Measurements from ENCODE around the gene DSPP. TPM values are rescaled to one million over a fixed set of nuclear protein-coding genes. Genes with fewer than 3 reads are reported as not detected.
"Not testable (repeated sequence)": the region's sequence is repeated elsewhere in the genome, so short reads cannot be mapped to it uniquely, and the experiment has no call there.

Gene DSPP
- total and polyA plus RNA-seq, 2 of the 4 experiments (the other 2 are of a cell fraction): not detected

DNA sequence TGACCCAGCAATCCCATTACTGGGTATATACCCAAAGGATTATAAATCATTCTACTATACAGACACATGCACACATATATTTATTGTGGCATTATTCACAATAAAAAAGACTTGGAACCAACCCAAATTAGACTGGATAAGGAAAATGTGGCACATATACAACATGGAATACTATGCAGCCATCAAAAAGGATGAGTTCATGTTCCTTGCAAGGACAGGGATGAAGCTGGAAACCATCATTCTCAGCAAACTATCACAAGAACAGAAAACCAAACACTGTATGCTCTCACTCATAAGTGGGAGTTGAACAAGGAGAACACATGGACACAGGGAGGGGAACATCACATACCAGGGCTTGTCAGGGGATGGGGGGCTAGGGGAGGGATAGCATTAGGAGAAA lies 34.0 kb upstream of the DSPP start:
- H2BK20ac ChIP-seq (ENCODE audit: low read depth, low read length); H3K36me3 ChIP-seq (ENCODE audit: control insufficient read depth, insufficient read depth, low read length); H3K4me1 ChIP-seq (ENCODE audit: control insufficient read depth, insufficient read depth, low read length); H2AFZ ChIP-seq (replicated peaks; ENCODE audit: low read length, poor library complexity); POLR2A ChIA-PET (ENCODE audit: unreplicated experiment); H3K56ac ChIP-seq (ENCODE audit: extremely low read depth, insufficient read depth, low read length); H3K4ac ChIP-seq (ENCODE audit: low read depth, low read length); H3K27me3 ChIP-seq (ENCODE audit: control insufficient read depth, insufficient read depth, low read length); in situ Hi-C loops (cut with MboI; ENCODE audit: low sequenced_read_pairs); H2BK15ac ChIP-seq (ENCODE audit: low read depth, low read length); H3K4me3 ChIP-seq (ENCODE audit: insufficient read depth, low read depth, low read length); H3K4me2 ChIP-seq (ENCODE audit: low read depth, low read length); intact Hi-C loops (cut with micrococcal nuclease); H4K91ac ChIP-seq (ENCODE audit: insufficient read depth, low read depth, low read length); H3K23ac ChIP-seq (ENCODE audit: low read depth, low read length); H3K9me1 ChIP-seq (ENCODE audit: insufficient read depth, low read length); DNase-seq; H2AK9ac ChIP-seq (replicated peaks; ENCODE audit: low read depth, low read length, poor library complexity); H3K27ac ChIP-seq (ENCODE audit: insufficient read depth, low read length); ATAC-seq (ENCODE audit: low read depth); H3K79me1 ChIP-seq (ENCODE audit: low read depth in 1 of 2, low read length in 2 of 2); H4K20me1 ChIP-seq (ENCODE audit: insufficient read depth, low read length); H2AK5ac ChIP-seq (ENCODE audit: low read depth, low read length); H3K9ac ChIP-seq (ENCODE audit: low read depth, low read length); H3K14ac ChIP-seq (replicated peaks; ENCODE audit: low read depth, low read length); BruUV-seq (replicated peaks); H4K5ac ChIP-seq (ENCODE audit: low read depth, low read length); H2BK5ac ChIP-seq (ENCODE audit: low read depth, low read length, poor library complexity, severe bottlenecking); H4K8ac ChIP-seq (ENCODE audit: low read depth in 2 of 2, low read length in 2 of 2); H3K18ac ChIP-seq (ENCODE audit: low read depth, low read length); H2BK120ac ChIP-seq (ENCODE audit: low read depth, low read length); dilution Hi-C loops (cut with HindIII; ENCODE audit: low sequenced_read_pairs, unreplicated experiment); CTCF ChIA-PET; H3K9me3 ChIP-seq (ENCODE audit: control insufficient read depth, insufficient read depth, low read length): not testable (repeated sequence)
